A549 (cell line): ENCODE data around the gene CDH4.

Source experiments
- CEBPB ChIP-seq, 2 experiments: fragments of >200 bp in 1 of 2; sonication (Bioruptor Twin) in 1 of 2; formaldehyde crosslinking in 1 of 2; IDR thresholded peaks; 2 replicates each; pipeline ENCODE4 v1.6.1; 2012 to 2016
- CHD2 ChIP-seq: fragments of 150-350 bp; IDR thresholded peaks from 2 replicates; pipeline ENCODE4 v1.6.1; 2014; ENCODE audit warnings: low read length; ENCODE audit not compliant: partially characterized antibody
- CTCF ChIP-seq: fragments of >200 bp; sonication (Bioruptor Twin); formaldehyde crosslinking; IDR thresholded peaks from 3 replicates; pipeline ENCODE4 v1.5.1; 2016
- ELK1 ChIP-seq: fragments of 150-350 bp; IDR thresholded peaks from 2 replicates; pipeline ENCODE4 v1.6.1; 2014; ENCODE audit warnings: low read depth, mild to moderate bottlenecking, low read length
- EP300 ChIP-seq, 2 experiments: fragments of >200 bp; sonication (Bioruptor Twin); formaldehyde crosslinking; IDR thresholded peaks; 2 replicates in 1 of 2; 3 replicates in 1 of 2; pipeline ENCODE4 v1.6.1; 2016 to 2017
- HDAC2 ChIP-seq: fragments of 200-600 bp; sonication (generic); IDR thresholded peaks from 2 replicates; pipeline ENCODE4 v1.6.1; 2016
- HOXB5 ChIP-seq: fragments of 250-450 bp; sonication (Bioruptor Pico); IDR thresholded peaks from 2 replicates; pipeline ENCODE4 v1.5.0; 2020; ENCODE audit warnings: mild to moderate bottlenecking, moderate library complexity
- POLR2A ChIP-seq: IDR thresholded peaks from 2 replicates; pipeline ENCODE4 v1.6.1; 2012; ENCODE audit warnings: mild to moderate bottlenecking, low read length

- no peak for TF ChIP-seq HOXB5 (CRISPR knock-in tag)
- no peak for TF ChIP-seq CHD2
- TF ChIP-seq CTCF = no peak
- no peak for TF ChIP-seq CEBPB (IDR thresholded peaks at IDR 0.05)
- TF ChIP-seq HDAC2 = no peak
- no peak for TF ChIP-seq POLR2A
- TF ChIP-seq ELK1 = no peak
- TF ChIP-seq EP300 (IDR thresholded peaks at IDR 0.05) = no peak
Observed at GRCh38 chr20:61725145-61725544, 473.1 kb downstream of the CDH4 start.
